ENCODE results near the gene PLPP7.
"Not testable (repeated sequence)": the region's sequence is repeated elsewhere in the genome, so short reads cannot be mapped to it uniquely, and the experiment has no call there.

PLPP7 gene

GRCh38 chr9:131324736-131325679 is 35.5 kb downstream of the PLPP7 start:
- in situ Hi-C loops (cut with MboI; ENCODE audit: low sequenced_read_pairs): no loop called here

GRCh38 chr9:131329241-131329641 is 39.7 kb downstream of the PLPP7 start:
- in situ Hi-C loops (cut with MboI; ENCODE audit: low sequenced_read_pairs): no loop called here

GRCh38 chr9:131330814-131331600 is 41.5 kb downstream of the PLPP7 start:
- in situ Hi-C loops (cut with MboI; ENCODE audit: low sequenced_read_pairs): loop anchor here (10.0 kb wide), 1 partner anchor 146 kb away; no protein-coding TSS in a partner anchor

- in situ Hi-C loops (cut with MboI; ENCODE audit: low sequenced_read_pairs): loop anchor here (10.0 kb wide), 1 partner anchor 147 kb away; no protein-coding TSS in a partner anchor
These were observed 42.5 kb downstream of the PLPP7 start for GRCh38 chr9:131331996-131332395.

GRCh38 chr9:131333771-131334628 is 44.5 kb downstream of the PLPP7 start:
- in situ Hi-C loops (cut with MboI; ENCODE audit: low sequenced_read_pairs): loop anchor here (10.0 kb wide), 1 partner anchor 149 kb away; no protein-coding TSS in a partner anchor

- in situ Hi-C loops (cut with MboI; ENCODE audit: low sequenced_read_pairs): loop anchor here (10.0 kb wide), 1 partner anchor 150 kb away; no protein-coding TSS in a partner anchor
These were observed 45.3 kb downstream of the PLPP7 start for GRCh38 chr9:131334629-131335367.

- in situ Hi-C loops (cut with MboI; ENCODE audit: low sequenced_read_pairs): loop anchor here (10.0 kb wide), 1 partner anchor 151 kb away; no protein-coding TSS in a partner anchor
These were observed 45.8 kb downstream of the PLPP7 start for GRCh38 chr9:131335368-131335755.

GRCh38 chr9:131337131-131337848 is 47.8 kb downstream of the PLPP7 start:
- in situ Hi-C loops (cut with MboI; ENCODE audit: low sequenced_read_pairs): loop anchor here (10.0 kb wide), 1 partner anchor 152 kb away; no protein-coding TSS in a partner anchor

- in situ Hi-C loops (cut with MboI; ENCODE audit: low sequenced_read_pairs): loop anchor here (10.0 kb wide), 1 partner anchor 154 kb away; no protein-coding TSS in a partner anchor
These were observed 49.7 kb downstream of the PLPP7 start for GRCh38 chr9:131339212-131339611.

- in situ Hi-C loops (cut with MboI; ENCODE audit: low sequenced_read_pairs): not testable (repeated sequence)
These were observed 55.5 kb downstream of the PLPP7 start for GRCh38 chr9:131344931-131345535.

- in situ Hi-C loops (cut with MboI; ENCODE audit: low sequenced_read_pairs): no loop called here
These were observed 57.0 kb downstream of the PLPP7 start for GRCh38 chr9:131346559-131346958.

- in situ Hi-C loops (cut with MboI; ENCODE audit: low sequenced_read_pairs): no loop called here
These were observed 58.0 kb downstream of the PLPP7 start for GRCh38 chr9:131347376-131348020.

GRCh38 chr9:131348631-131349521 is 59.4 kb downstream of the PLPP7 start:
- in situ Hi-C loops (cut with MboI; ENCODE audit: low sequenced_read_pairs): no loop called here

- in situ Hi-C loops (cut with MboI; ENCODE audit: low sequenced_read_pairs): no loop called here
These were observed 60.0 kb downstream of the PLPP7 start for GRCh38 chr9:131349522-131349880.

GRCh38 chr9:131349881-131350563 is 60.5 kb downstream of the PLPP7 start:
- in situ Hi-C loops (cut with MboI; ENCODE audit: low sequenced_read_pairs): loop anchor here (25.0 kb wide), 1 partner anchor 387 kb away; the partner anchor contains the start of gene RAPGEF1

GRCh38 chr9:131356479-131356878 is 67.0 kb downstream of the PLPP7 start:
- in situ Hi-C loops (cut with MboI; ENCODE audit: low sequenced_read_pairs): loop anchor here (25.0 kb wide), 1 partner anchor 381 kb away; the partner anchor contains the start of gene RAPGEF1

Data from HL-60/S4 treated with retinoic acid at 250 ng/mL for 4 days and 3 days (cell line).